HG02970 (cell line): Measurements from ENCODE around the gene MCAT.

ENCODE experiments used
- ATAC-seq: cut with Tn5 transposase; IDR thresholded peaks from one replicate; pipeline ENCODE4 v1.9.1; 2021; ENCODE audit warnings: mild to moderate bottlenecking, moderate library complexity, moderate number of reproducible peaks; ENCODE audit not compliant: unreplicated experiment, low FRiP score

Gene MCAT

DNA sequence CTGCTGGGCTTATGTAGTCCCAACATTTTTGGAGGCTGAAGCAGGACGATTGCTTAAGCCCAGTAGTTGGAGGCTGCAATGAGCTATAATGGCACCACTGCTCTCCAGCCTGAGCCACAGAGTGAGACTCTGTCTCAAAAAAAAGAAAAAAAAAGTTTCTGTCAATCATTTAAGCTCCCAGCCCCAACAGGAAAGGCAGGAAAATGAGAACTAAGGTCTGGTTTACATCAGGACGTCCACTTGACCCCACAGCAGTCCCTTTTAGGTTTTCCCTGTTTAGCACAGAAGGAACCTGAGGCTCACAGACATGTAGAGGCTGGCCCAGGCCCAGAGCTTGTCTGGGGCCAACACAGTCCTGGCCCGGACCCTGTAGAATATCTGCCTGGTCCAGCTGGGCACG is 44.8 kb downstream of the MCAT start:
- ATAC-seq = no peak

DNA sequence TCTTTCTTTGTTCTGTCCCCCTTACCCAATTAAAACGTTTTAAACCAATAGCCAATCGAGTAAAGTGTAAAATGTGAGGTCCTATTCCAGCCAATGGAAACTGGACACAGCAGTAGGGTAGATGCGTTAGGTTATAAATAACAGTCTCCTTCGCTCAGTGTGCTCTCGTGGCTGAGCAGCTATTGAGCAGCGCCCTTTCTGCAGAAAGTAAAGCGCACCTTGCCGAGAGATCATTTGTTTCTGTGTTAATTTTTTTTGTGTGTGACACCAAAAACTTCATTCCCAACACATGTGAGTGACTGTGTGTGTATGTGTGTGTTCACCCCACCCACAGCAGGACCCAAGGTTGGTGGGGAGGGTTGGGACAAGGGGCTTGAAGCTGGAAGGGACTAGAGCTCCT is 46.8 kb downstream of the MCAT start:
- ATAC-seq = no peak

DNA sequence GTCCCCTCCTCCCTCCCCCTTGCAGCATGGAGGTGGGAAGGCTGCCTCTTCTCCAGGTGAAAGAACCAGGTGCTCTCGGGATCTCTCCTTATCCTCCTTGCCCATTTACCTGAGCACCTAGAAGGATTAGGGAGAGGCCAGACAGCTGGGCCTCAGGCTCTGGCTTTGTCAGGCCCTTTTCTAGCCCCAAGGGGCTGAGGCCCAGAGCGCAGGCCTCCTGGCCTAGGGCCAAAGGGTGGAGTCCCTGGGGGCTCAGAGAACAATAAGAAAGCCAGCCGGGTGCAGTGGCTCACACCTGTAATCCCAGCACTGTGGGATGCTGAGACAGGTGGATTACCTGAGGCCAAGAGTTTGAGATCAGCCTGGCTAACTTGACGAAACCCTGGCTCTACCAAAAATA is 48.6 kb downstream of the MCAT start:
- no peak for ATAC-seq

DNA sequence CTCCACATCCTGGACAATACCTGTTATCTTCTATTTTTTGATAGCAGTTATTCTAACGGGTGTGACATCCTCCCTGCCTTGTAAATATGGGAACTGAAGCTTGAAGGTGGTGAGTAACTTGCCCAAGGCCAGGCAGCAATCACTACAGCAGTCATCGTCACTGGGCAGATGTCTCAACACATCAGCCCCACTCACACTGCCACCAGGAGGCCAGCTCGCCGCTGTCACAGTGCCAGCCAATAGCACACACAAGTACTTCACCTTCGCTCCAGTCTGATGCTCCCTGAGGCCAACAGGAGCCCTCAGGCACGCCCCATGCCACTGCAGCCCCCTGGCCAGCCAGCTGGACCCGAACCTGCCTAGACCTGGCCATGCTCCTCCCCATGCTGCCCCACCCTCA is 49.1 kb downstream of the MCAT start:
- no peak for ATAC-seq

DNA sequence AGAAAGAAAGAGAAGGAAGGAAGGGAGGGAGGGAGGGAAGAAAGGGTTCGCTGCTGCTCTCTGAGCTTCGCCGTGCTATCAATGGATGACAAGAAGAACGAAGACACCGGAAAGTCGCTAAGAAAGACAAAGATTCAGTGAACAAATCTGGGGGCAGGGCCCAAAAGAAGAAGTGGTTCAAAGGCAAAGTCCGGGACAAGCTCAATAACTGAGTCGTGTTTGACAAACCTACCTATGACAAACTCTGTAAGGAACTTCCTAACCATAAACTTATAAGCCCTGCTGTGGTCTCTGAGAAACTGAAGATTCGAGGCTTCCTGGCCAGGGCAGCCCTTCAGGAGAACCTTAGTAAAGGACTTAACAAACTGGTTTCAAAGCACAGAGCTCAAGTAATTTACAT is 51.1 kb downstream of the MCAT start:
- ATAC-seq = no peak

DNA sequence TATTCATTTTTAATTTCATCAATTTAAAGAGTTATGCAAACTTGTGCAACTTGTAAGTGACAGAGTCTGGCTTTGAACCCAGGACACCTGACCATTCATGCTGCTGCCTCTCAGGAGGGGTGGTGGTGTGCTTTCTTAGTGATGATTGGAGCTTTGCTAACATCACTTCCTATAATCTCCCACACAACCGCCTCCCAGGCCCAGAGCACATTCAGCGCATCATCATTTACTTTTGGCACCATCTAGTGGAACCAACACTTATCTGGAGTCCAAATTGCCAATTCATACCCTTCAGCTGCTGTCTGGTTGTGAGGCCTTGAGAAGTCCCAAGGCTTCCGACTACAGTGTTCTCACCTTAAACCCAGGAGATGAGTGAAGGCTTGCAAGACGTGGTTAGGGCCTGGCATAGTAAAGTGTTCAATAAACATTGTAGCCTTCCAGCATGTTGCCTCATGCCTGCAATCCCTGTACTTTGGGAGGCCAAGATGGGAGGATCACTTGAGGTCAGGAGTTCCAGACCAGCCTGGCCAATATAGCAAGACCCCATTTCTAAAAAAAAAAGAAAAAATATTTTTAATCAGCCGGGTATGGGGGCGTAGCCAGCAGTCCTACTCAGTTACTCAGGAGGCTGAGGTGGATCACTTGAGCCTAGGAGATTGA is 52.9 kb downstream of the MCAT start:
- no peak for ATAC-seq

DNA sequence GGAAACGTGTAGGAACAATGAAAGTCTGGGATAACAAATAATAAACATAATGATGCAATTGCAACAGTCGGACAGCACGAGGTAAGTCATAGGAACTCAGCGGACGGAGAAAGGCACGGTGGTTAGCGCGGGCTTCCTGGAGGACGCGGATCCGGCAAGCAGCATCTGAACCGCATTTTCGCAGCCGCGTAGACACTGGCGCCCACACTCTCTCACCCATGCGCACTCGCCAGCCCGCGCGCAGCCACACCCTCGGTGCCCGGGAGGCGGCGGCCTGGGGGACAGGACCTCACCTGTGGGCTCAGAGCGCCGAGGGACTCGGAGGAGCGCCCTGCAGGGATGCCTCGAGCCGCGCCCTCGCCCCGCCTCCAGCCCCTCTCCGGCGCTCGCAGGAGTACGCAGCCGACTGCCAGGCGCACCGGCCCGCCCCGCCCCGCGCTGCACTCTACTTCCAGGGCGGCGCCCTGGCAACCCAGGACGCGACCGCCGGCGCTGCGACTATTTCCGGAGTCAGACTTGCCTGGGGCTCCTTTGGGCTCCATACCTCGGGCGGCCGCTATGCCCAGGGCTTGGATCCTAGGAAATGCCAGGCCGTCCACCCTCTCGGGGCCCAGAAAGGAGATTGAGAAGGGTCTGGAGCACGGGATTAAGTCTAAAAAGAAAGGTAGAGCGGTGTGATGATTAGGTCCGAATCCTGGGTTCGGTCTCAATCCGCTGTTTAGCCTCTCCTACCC is 54.0 kb downstream of the MCAT start, which contains the start of gene TTLL1:
Gene TTLL1 (minus strand): TSS at position 408 of the 734 bp plus-strand sequence. CDS start 13,805 bp downstream, outside the sequence.
- peak; percentile 83 for ATAC-seq

DNA sequence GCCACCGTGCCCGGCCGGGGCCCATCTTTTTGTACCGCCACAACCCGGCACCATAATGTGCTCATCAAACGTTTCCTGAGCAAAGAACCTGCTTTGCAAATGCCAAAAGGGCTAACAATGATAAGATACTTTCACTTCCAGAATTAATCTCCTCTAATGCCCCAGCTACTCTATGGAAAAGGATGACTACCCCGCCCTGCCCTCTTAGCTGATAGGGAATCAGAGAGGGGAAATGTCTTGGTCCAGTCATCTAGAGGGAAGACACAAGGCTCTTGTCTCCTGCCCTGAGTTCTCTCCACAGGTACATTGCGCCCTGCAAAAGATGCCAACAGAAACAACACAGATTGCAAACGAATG is 54.6 kb downstream of the MCAT start:
- no peak for ATAC-seq

DNA sequence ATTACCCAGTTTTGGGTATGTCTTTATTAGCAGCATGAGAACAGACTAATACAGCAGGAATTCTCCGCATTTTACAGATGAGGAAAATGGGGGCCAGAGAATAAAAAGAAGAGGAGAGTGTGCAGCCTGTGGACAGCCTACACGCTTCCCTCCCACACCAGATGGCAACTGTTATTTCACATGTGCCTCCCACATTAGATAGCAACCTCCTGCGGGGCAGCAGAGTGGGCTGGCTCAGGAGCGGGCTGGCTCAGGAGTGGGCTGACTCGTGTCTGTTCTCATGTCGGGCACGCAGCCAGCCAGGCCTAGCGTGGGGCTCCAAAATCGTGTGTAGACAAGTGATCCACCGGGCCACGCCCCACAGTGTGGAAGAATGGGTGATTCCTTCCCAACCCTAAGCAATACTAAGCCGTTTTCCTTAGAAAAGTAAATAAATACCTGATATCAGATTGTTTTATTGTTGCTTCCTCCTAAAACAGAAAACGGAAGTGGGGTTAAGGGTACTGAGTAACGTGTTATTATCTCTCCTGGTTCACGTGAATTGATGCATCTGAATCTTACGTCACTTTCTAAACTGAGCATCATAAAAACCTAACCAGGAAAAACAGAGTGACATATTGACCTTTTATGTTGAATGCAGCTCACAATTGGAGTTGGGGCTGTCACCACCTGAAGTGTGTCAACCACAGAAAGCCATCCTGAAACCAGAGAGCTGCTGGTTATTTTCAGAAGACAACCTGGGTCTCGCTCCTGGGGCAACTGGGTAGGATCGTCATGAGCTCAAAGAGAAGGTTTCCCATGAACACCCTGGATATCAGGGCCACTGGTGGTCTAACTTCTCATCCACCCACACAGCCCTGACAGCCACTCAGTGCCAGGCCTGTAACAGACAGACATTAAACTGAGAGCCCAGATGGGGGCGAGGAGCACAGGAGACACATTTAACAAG is 57.3 kb downstream of the MCAT start:
- no peak for ATAC-seq
